IMR-90 (cell line): ENCODE results near the gene SYT6. TPM values are rescaled to one million over a fixed set of nuclear protein-coding genes. Genes with fewer than 3 reads are reported as not detected.

Experiments used
- ATAC-seq: fragments of 200-7000 bp; cut with Tn5 transposase; 2 replicates; pipeline ENCODE4 v1.9.1; 2020; ENCODE audit warnings: low read depth, mild to moderate bottlenecking, moderate library complexity
- BruUV-seq: library from RNA; stranded (reverse); fragments of 400-500 nt; replicated peaks from 2 replicates; lab custom pipeline; 2021; lab: Mats Ljungman, UMichigan
- CTCF ChIA-PET: fragments of 300-600 bp; formaldehyde crosslinking; extraction: SDS; loops from one replicate; lab custom pipeline; 2021; ENCODE audit warnings: antibody characterized with exemption; lab: Yijun Ruan, JAX
- POLR2A ChIA-PET: fragments of 300-600 bp; sonication (Branson Sonifier 250); formaldehyde crosslinking; loops from one replicate; lab custom pipeline; 2022; ENCODE audit warnings: antibody characterized with exemption; ENCODE audit not compliant: unreplicated experiment; lab: Charles Lee
- DNase-seq: peaks from one replicate; pipeline ENCODE4 v3.0.0; 2013
- H2AFZ ChIP-seq: replicated peaks from 2 replicates; pipeline ENCODE3; 2013; ENCODE audit warnings: low read length, mild to moderate bottlenecking; ENCODE audit not compliant: poor library complexity
- H2AK5ac ChIP-seq: 2 replicates; pipeline ENCODE4 v1.6.1; 2013; ENCODE audit warnings: low read depth, low read length, inconsistent platforms
- H2AK9ac ChIP-seq: replicated peaks from 2 replicates; pipeline ENCODE3; 2013; ENCODE audit warnings: mild to moderate bottlenecking, low read depth, low read length, moderate library complexity; ENCODE audit not compliant: poor library complexity
- H2BK120ac ChIP-seq: 2 replicates; pipeline ENCODE4 v1.6.1; 2013; ENCODE audit warnings: low read depth, low read length, inconsistent platforms
- H2BK15ac ChIP-seq: 3 replicates; pipeline ENCODE4 v1.6.1; 2013; ENCODE audit warnings: low read depth, low read length, inconsistent platforms
- H2BK20ac ChIP-seq: 2 replicates; pipeline ENCODE4 v1.6.1; 2013; ENCODE audit warnings: low read depth, mild to moderate bottlenecking, inconsistent platforms, low read length, moderate library complexity
- H2BK5ac ChIP-seq: 2 replicates; pipeline ENCODE4 v1.6.1; 2013; ENCODE audit warnings: mild to moderate bottlenecking, low read depth, low read length, inconsistent platforms; ENCODE audit not compliant: poor library complexity, severe bottlenecking
- H3K14ac ChIP-seq: replicated peaks from 2 replicates; pipeline ENCODE4 v1.6.1; 2013; ENCODE audit warnings: low read depth, low read length, inconsistent platforms
- H3K18ac ChIP-seq: 2 replicates; pipeline ENCODE4 v1.6.1; 2013; ENCODE audit warnings: low read depth, low read length, control low read depth
- H3K23ac ChIP-seq: 2 replicates; pipeline ENCODE4 v1.6.1; 2013; ENCODE audit warnings: low read depth, low read length, inconsistent platforms
- H3K27ac ChIP-seq: 2 replicates; pipeline ENCODE4 v1.5.1; 2013; ENCODE audit warnings: mild to moderate bottlenecking, control low read depth, low read length; ENCODE audit not compliant: insufficient read depth
- H3K27me3 ChIP-seq: 2 replicates; pipeline ENCODE4 v1.6.1; 2013; ENCODE audit warnings: low read length; ENCODE audit not compliant: control insufficient read depth, insufficient read depth
- H3K36me3 ChIP-seq: 2 replicates; pipeline ENCODE4 v1.6.1; 2013; ENCODE audit warnings: low read length, mixed read lengths; ENCODE audit not compliant: control insufficient read depth, insufficient read depth
- H3K4ac ChIP-seq: 2 replicates; pipeline ENCODE4 v1.6.1; 2013; ENCODE audit warnings: low read depth, low read length, inconsistent platforms
- H3K4me1 ChIP-seq: 2 replicates; pipeline ENCODE4 v1.6.1; 2013; ENCODE audit warnings: low read length, mixed read lengths; ENCODE audit not compliant: control insufficient read depth, insufficient read depth
- H3K4me2 ChIP-seq: 2 replicates; pipeline ENCODE4 v1.6.1; 2013; ENCODE audit warnings: low read depth, mild to moderate bottlenecking, control low read depth, low read length, moderate library complexity
- H3K4me3 ChIP-seq: 2 replicates; pipeline ENCODE4 v1.5.1; 2013; ENCODE audit warnings: low read depth, mild to moderate bottlenecking, control low read depth, low read length, moderate library complexity; ENCODE audit not compliant: insufficient read depth
- H3K56ac ChIP-seq: 2 replicates; pipeline ENCODE4 v1.6.1; 2013; ENCODE audit warnings: low read length, inconsistent platforms; ENCODE audit not compliant: insufficient read depth; ENCODE audit errors: extremely low read depth
- H3K79me1 ChIP-seq, 2 experiments: 2 replicates each; pipeline ENCODE4 v1.6.1; 2013; ENCODE audit warnings: low read length in 2 of 2, inconsistent platforms in 1 of 2, low read depth in 1 of 2
- H3K9ac ChIP-seq: 2 replicates; pipeline ENCODE4 v1.6.1; 2013; ENCODE audit warnings: low read depth, low read length, control low read depth
- H3K9me1 ChIP-seq: 2 replicates; pipeline ENCODE4 v1.6.1; 2013; ENCODE audit warnings: low read length, inconsistent platforms; ENCODE audit not compliant: insufficient read depth
- H3K9me3 ChIP-seq: 2 replicates; pipeline ENCODE4 v1.6.1; 2013; ENCODE audit warnings: low read length; ENCODE audit not compliant: control insufficient read depth, insufficient read depth
- H4K20me1 ChIP-seq: 2 replicates; pipeline ENCODE4 v1.6.1; 2013; ENCODE audit warnings: low read length, inconsistent platforms; ENCODE audit not compliant: insufficient read depth
- H4K5ac ChIP-seq: 2 replicates; pipeline ENCODE4 v1.6.1; 2013; ENCODE audit warnings: mild to moderate bottlenecking, low read depth, low read length, control low read depth
- H4K8ac ChIP-seq, 2 experiments: 2 replicates each; pipeline ENCODE4 v1.6.1; 2013; ENCODE audit warnings: low read depth in 2 of 2, low read length in 2 of 2, control low read depth in 1 of 2, inconsistent platforms in 1 of 2
- H4K91ac ChIP-seq: 2 replicates; pipeline ENCODE4 v1.6.1; 2013; ENCODE audit warnings: low read depth, low read length, inconsistent platforms; ENCODE audit not compliant: insufficient read depth
- BHLHE40 ChIP-seq: fragments of 150-350 bp; IDR thresholded peaks from 2 replicates; pipeline ENCODE4 v1.6.1; 2016; ENCODE audit warnings: mild to moderate bottlenecking, low read depth, low read length
- CEBPB ChIP-seq: IDR thresholded peaks from 2 replicates; pipeline ENCODE4 v1.6.1; 2012; ENCODE audit warnings: low read depth, low read length, improper control_type of control experiment
- CHD1 ChIP-seq: IDR thresholded peaks from 2 replicates; pipeline ENCODE4 v1.6.1; 2012; ENCODE audit warnings: low read depth, low read length, improper control_type of control experiment
- CTCF ChIP-seq: conservative IDR thresholded peaks from 2 replicates; pipeline ENCODE4 v1.5.1; 2012; ENCODE audit warnings: mild to moderate bottlenecking, low read depth, low read length, improper control_type of control experiment
- ELK1 ChIP-seq: fragments of 150-350 bp; IDR thresholded peaks from 2 replicates; pipeline ENCODE4 v1.6.1; 2016; ENCODE audit warnings: low read depth, mild to moderate bottlenecking, low read length, moderate library complexity, borderline replicate concordance
- FOS ChIP-seq: fragments of 150-350 bp; IDR thresholded peaks from 2 replicates; pipeline ENCODE4 v1.6.1; 2016; ENCODE audit warnings: low read depth, low read length
- MAFK ChIP-seq: IDR thresholded peaks from 2 replicates; pipeline ENCODE4 v1.6.1; 2012; ENCODE audit warnings: low read depth, low read length, improper control_type of control experiment
- MXI1 ChIP-seq: IDR thresholded peaks from 2 replicates; pipeline ENCODE4 v1.6.1; 2012; ENCODE audit warnings: low read depth, mild to moderate bottlenecking, low read length, moderate library complexity, borderline replicate concordance
- NFE2L2 ChIP-seq: fragments of 150-350 bp; IDR thresholded peaks from 2 replicates; pipeline ENCODE4 v1.6.1; 2016; ENCODE audit warnings: low read depth, mild to moderate bottlenecking, low read length
- POLR2A ChIP-seq: IDR thresholded peaks from 2 replicates; pipeline ENCODE4 v1.6.1; 2012; ENCODE audit warnings: mild to moderate bottlenecking, low read depth, low read length
- RCOR1 ChIP-seq: IDR thresholded peaks from 2 replicates; pipeline ENCODE4 v1.6.1; 2012; ENCODE audit warnings: mild to moderate bottlenecking, low read length, improper control_type of control experiment; ENCODE audit not compliant: insufficient replicate concordance
- RFX5 ChIP-seq: IDR thresholded peaks from 2 replicates; pipeline ENCODE4 v1.8.0; 2012; ENCODE audit warnings: low read depth, mild to moderate bottlenecking, low read length, moderate library complexity
- SMC3 ChIP-seq: fragments of 150-350 bp; IDR thresholded peaks from 2 replicates; pipeline ENCODE4 v1.6.1; 2016; ENCODE audit warnings: low read depth, mild to moderate bottlenecking, antibody characterized with exemption, low read length, moderate library complexity
- USF2 ChIP-seq: fragments of 150-350 bp; IDR thresholded peaks from 2 replicates; pipeline ENCODE4 v1.6.1; 2017; ENCODE audit warnings: mild to moderate bottlenecking, antibody characterized with exemption, low read length, low read depth
- WGBS, 2 experiments: methylation state at CpG; one replicate each; pipeline versions ENCODE4 v1.1.5 to v1.1.7; 2013; ENCODE audit warnings: missing lambda C conversion rate in 2 of 2; ENCODE audit not compliant: insufficient read length in 1 of 2; ENCODE audit errors: extremely low coverage in 2 of 2; 5-methylcytosine and 5-hydroxymethylcytosine counted together
- dilution Hi-C: fragments of 300-500 bp; cut with HindIII; formaldehyde crosslinking; loops from one replicate; pipeline ENCODE4 v1.14.3; 2018; ENCODE audit warnings: low sequenced_read_pairs; ENCODE audit not compliant: unreplicated experiment
- in situ Hi-C: fragments of 300-500 bp; cut with MboI; formaldehyde crosslinking; loops from 3 replicates; pipeline ENCODE4 v1.14.3; 2019; ENCODE audit warnings: low sequenced_read_pairs, inconsistent platforms, mixed read lengths
- intact Hi-C: fragments of 100-400 bp; cut with micrococcal nuclease; formaldehyde crosslinking; loops from 2 replicates; pipeline ENCODE4 v1.10.0; 2022
- polyA plus RNA-seq, 3 experiments: library from polyadenylated mRNA; depleted of rRNA; stranded (reverse); fragments of >200 nt; gene quantifications; 2 replicates each; pipeline ENCODE4 v1.2.3, GENCODE V29; 2012; ENCODE audit warnings: low replicate concordance in 1 of 3
- total RNA-seq: library from RNA; depleted of rRNA; stranded (reverse); fragments of >200 nt; gene quantifications from 2 replicates; pipeline ENCODE4 v1.2.3, GENCODE V29; 2012

Gene SYT6
- total and polyA plus RNA-seq, 2 of the 4 experiments (the other 2 are of a cell fraction) = not detected

- intact Hi-C loops = no loop called here
- CTCF ChIA-PET = no interaction called here
- peaks cover 31% of the 10 kb centered on the region for H3K27me3 ChIP-seq
Observed at GRCh38 chr1:114094675-114095074, 59.0 kb downstream of the SYT6 start.

More at GRCh38 chr1:114094675-114095074, 59.0 kb downstream of the SYT6 start:
- Histone ChIP-seq H2AK9ac (no peak overlapping the region), H2BK15ac (no peak overlapping the region), H3K56ac (no peak overlapping the region), H3K4me2 (no peak overlapping the region), H4K91ac (no peak overlapping the region), H3K9ac (no peak overlapping the region), H3K79me1 (no peaks in the 10 kb centered on the region), H4K5ac (no peak overlapping the region), H3K4ac (no peak overlapping the region), H3K18ac (no peak overlapping the region), H3K4me1 (0 out of 2 replicates have a peak, but pooled peaks cover 1% of the 10 kb centered on the region), H3K36me3 (no peaks in the 10 kb centered on the region), H2AK5ac (no peak overlapping the region), H2AFZ (no peak overlapping the region), H3K23ac (no peak overlapping the region), H4K20me1 (no peaks in the 10 kb centered on the region), H2BK20ac (no peak overlapping the region), H3K27ac (no peak overlapping the region), H2BK120ac (no peak overlapping the region), H3K9me3 (no peaks in the 10 kb centered on the region), H4K8ac (no peak overlapping the region), H3K9me1 (no peaks in the 10 kb centered on the region), H3K14ac (no peak overlapping the region), H3K4me3 (no peak overlapping the region), H2BK5ac (no peak overlapping the region)
- dilution Hi-C loops = no loop called here
- POLR2A ChIA-PET = no interaction called here
- in situ Hi-C loops = no loop called here
- 67% methylated on average over 5 of the region's 9 CpGs; no CpG with 5 or more reads in 1 of the 2 experiments for WGBS, 2 experiments
- ATAC-seq (no peak), DNase-seq (no peak)
- no TSS peak for BruUV-seq
- TF ChIP-seq USF2 = no peak
- TF ChIP-seq ELK1 = no peak
- no peak for TF ChIP-seq FOS
- TF ChIP-seq RCOR1 = no peak
- TF ChIP-seq NFE2L2 = no peak
- no peak for TF ChIP-seq MAFK
- no peak for TF ChIP-seq POLR2A
- no peak for TF ChIP-seq BHLHE40
- TF ChIP-seq SMC3 = no peak
- TF ChIP-seq MXI1 = no peak
- no peak for TF ChIP-seq CTCF
- no peak for TF ChIP-seq CEBPB
- no peak for TF ChIP-seq RFX5
- no peak for TF ChIP-seq CHD1
